ENCODE measurements around the gene TMEM61.
"Not testable (repeated sequence)": the region's sequence is repeated elsewhere in the genome, so short reads cannot be mapped to it uniquely, and the experiment has no call there.

GRCh38 chr1:54963829-54964228 lies 16.6 kb upstream of the TMEM61 start:
- TF ChIP-seq CTCF (conservative IDR thresholded peaks at IDR 0.05; ENCODE audit: low read length); EZH2phosphoT487 (IDR thresholded peaks at IDR 0.05; ENCODE audit: borderline replicate concordance): not testable (repeated sequence)
